Keratinocyte (primary cell): Measurements from ENCODE around the gene CPTP. TPM values are rescaled to one million over a fixed set of nuclear protein-coding genes. Genes with fewer than 3 reads are reported as not detected.

Experiments used
- DNase-seq: peaks from one replicate; pipeline ENCODE4 v3.0.0-alpha.2; 2011; ENCODE audit warnings: low read depth, missing footprints, low spot score
- FAIRE-seq: peaks from 2 replicates; lab custom pipeline; 2011; peaks lifted over from hg19 to GRCh38; lab: Jason Lieb, UNC
- H2AFZ ChIP-seq: 2 replicates; pipeline ENCODE4 v1.6.0; 2012; ENCODE audit warnings: low read length, control low read depth, inconsistent platforms; ENCODE audit not compliant: control insufficient read depth
- H3K27ac ChIP-seq: 2 replicates; pipeline ENCODE4 v1.5.1; 2011; ENCODE audit warnings: low read length; ENCODE audit not compliant: control insufficient read depth, insufficient read depth
- H3K27me3 ChIP-seq: 3 replicates; pipeline ENCODE4 v1.6.0; 2011; ENCODE audit warnings: low read length; ENCODE audit not compliant: control insufficient read depth, insufficient read depth; ENCODE audit errors: extremely low read depth
- H3K36me3 ChIP-seq, 2 experiments: 2 replicates in 1 of 2; 3 replicates in 1 of 2; pipeline ENCODE4 v1.5.1; 2011; ENCODE audit warnings: low read length in 2 of 2, mild to moderate bottlenecking in 1 of 2; ENCODE audit not compliant: control insufficient read depth in 2 of 2, insufficient read depth in 2 of 2; ENCODE audit errors: extremely low read depth in 1 of 2
- H3K4me1 ChIP-seq: 3 replicates; pipeline ENCODE4 v1.5.1; 2011; ENCODE audit warnings: low read length; ENCODE audit not compliant: control insufficient read depth, insufficient read depth; ENCODE audit errors: extremely low read depth
- H3K4me2 ChIP-seq: 3 replicates; pipeline ENCODE4 v1.6.0; 2011; ENCODE audit warnings: low read depth, low read length; ENCODE audit not compliant: control insufficient read depth, insufficient read depth; ENCODE audit errors: extremely low read depth
- H3K4me3 ChIP-seq, 3 experiments: fragments of 200-600 bp in 1 of 3; sonication (generic) in 1 of 3; 2 replicates in 2 of 3; 3 replicates in 1 of 3; pipeline ENCODE4 v1.5.1; 2011 to 2016; ENCODE audit warnings: low read length in 3 of 3, mild to moderate bottlenecking in 3 of 3, control low read depth in 2 of 3, inconsistent platforms in 1 of 3, low read depth in 1 of 3, mixed read lengths in 1 of 3, mixed run types in 1 of 3, moderate library complexity in 1 of 3; ENCODE audit not compliant: control insufficient read depth in 2 of 3, insufficient read depth in 2 of 3; ENCODE audit errors: extremely low read depth in 1 of 3
- H3K79me2 ChIP-seq: 2 replicates; pipeline ENCODE4 v1.6.0; 2012; ENCODE audit warnings: low read length; ENCODE audit not compliant: control insufficient read depth, insufficient read depth
- H3K9ac ChIP-seq: 3 replicates; pipeline ENCODE4 v1.6.0; 2011; ENCODE audit warnings: low read length; ENCODE audit not compliant: control insufficient read depth, insufficient read depth; ENCODE audit errors: extremely low read depth
- H3K9me1 ChIP-seq: 3 replicates; pipeline ENCODE4 v1.6.0; 2011; ENCODE audit warnings: low read length; ENCODE audit not compliant: control insufficient read depth, insufficient read depth; ENCODE audit errors: extremely low read depth
- H3K9me3 ChIP-seq: 2 replicates; pipeline ENCODE4 v1.5.1; 2012; ENCODE audit warnings: low read depth, low read length; ENCODE audit not compliant: control insufficient read depth
- H4K20me1 ChIP-seq: 3 replicates; pipeline ENCODE4 v1.6.0; 2011; ENCODE audit warnings: low read length; ENCODE audit not compliant: control insufficient read depth, insufficient read depth; ENCODE audit errors: extremely low read depth
- EZH2 ChIP-seq: IDR thresholded peaks from one replicate; pipeline ENCODE4 v1.6.1; 2012; ENCODE audit warnings: inconsistent platforms, mild to moderate bottlenecking, low read length, moderate library complexity
- dilution Hi-C: fragments of 300-500 bp; cut with MboI; formaldehyde crosslinking; loops from one replicate; pipeline ENCODE4 v1.7.0; 2020; ENCODE audit warnings: low sequenced_read_pairs; ENCODE audit not compliant: extremely low pct_ligation_motif_present
- polyA plus RNA-seq, 5 experiments: library from polyadenylated mRNA; depleted of rRNA in 3 of 5; stranded (reverse) in 3 of 5; stranded (forward) in 1 of 5; unstranded in 1 of 5; fragments of >200 nt; gene quantifications; 1 replicate in 1 of 5; 2 replicates in 3 of 5; 3 replicates in 1 of 5; pipeline versions ENCODE4 v1.2.1 to v1.2.3, GENCODE V29; 2011 to 2012; ENCODE audit warnings: missing spikeins in 2 of 5, low read depth in 1 of 5, low replicate concordance in 1 of 5
- TF ChIP-seq, protein P1 (sequence below), 3 experiments: IDR thresholded peaks in 1 of 3; conservative IDR thresholded peaks in 1 of 3; optimal IDR thresholded peaks in 1 of 3; 2 replicates in 2 of 3; 3 replicates in 1 of 3; pipeline versions ENCODE3 to v1.5.1; 2011; ENCODE audit warnings: low read length in 3 of 3, mild to moderate bottlenecking in 3 of 3, moderate library complexity in 2 of 3, control low read depth in 1 of 3, inconsistent platforms in 1 of 3; ENCODE audit not compliant: insufficient read depth in 2 of 3; ENCODE audit errors: extremely low read depth in 1 of 3

The CPTP gene
- polyA plus RNA-seq, 1 donor (not counting 4 experiments of a cell fraction or from before 2014, with no cell fraction given), result 5.8 TPM

DNA sequence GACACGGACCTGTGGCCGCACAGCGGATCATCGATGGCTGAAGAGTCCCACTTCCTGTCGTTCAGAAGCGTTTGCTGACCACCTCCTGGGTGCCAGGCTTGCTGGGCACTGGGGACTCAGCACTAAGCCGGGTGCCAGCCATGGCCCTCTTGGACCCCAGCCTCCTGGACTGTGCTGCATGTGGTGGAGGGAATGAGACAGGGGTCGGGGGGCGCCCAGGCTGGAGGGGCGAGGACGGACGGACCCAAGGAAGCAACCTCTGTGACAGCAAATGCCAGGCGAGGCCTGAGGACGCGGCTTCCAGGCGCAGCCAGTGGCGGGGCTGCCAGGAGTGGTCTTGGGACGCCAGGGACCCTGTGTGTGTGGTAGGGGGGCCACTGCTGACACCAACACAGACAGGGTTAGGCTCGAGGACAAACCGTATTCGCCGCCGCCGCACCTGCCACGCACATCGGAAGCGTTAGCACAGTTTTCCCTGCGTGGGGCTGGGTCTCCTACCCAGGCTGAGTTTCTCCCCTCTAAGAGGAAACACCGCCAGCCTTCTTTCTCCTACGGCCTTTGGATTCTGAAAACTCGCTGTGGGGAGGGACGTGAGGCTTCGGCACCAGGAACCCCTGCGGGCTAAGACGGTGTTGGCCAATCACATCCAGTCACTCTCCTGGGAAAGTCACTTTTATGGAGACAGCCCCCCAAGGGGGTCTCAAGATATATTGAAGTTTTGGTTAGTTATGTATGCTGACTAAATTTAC, 36.8 kb downstream of the CPTP start:
- Histone ChIP-seq H2AFZ (no peak overlapping the region), H3K27me3 (no peaks in the 10 kb centered on the region), H3K79me2 (no peaks in the 10 kb centered on the region), H3K4me2 (no peak overlapping the region), H3K9ac (no peak overlapping the region), H3K4me1 (peaks cover 25% of the 10 kb centered on the region), H3K4me3 (no peak overlapping the region), H3K9me1 (no peaks in the 10 kb centered on the region), H4K20me1 (no peaks in the 10 kb centered on the region), H3K36me3 (no peaks in the 10 kb centered on the region), H3K9me3 (no peaks in the 10 kb centered on the region), H3K27ac (no peak overlapping the region)
- TF ChIP-seq, protein P1, sequence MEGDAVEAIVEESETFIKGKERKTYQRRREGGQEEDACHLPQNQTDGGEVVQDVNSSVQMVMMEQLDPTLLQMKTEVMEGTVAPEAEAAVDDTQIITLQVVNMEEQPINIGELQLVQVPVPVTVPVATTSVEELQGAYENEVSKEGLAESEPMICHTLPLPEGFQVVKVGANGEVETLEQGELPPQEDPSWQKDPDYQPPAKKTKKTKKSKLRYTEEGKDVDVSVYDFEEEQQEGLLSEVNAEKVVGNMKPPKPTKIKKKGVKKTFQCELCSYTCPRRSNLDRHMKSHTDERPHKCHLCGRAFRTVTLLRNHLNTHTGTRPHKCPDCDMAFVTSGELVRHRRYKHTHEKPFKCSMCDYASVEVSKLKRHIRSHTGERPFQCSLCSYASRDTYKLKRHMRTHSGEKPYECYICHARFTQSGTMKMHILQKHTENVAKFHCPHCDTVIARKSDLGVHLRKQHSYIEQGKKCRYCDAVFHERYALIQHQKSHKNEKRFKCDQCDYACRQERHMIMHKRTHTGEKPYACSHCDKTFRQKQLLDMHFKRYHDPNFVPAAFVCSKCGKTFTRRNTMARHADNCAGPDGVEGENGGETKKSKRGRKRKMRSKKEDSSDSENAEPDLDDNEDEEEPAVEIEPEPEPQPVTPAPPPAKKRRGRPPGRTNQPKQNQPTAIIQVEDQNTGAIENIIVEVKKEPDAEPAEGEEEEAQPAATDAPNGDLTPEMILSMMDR (optimal IDR thresholded peaks at IDR 0.05 in 1 of 3, IDR thresholded peaks at IDR 0.05 in 1 of 3, conservative IDR thresholded peaks at IDR 0.05 in 1 of 3; ENCODE audit: extremely low read depth in 1 of 3, insufficient read depth in 2 of 3, low read length in 3 of 3), result no peak
- TF ChIP-seq EZH2, result no peak
- DNase-seq, result no peak
- dilution Hi-C loops, result no loop called here
- FAIRE-seq, result no peak

DNA sequence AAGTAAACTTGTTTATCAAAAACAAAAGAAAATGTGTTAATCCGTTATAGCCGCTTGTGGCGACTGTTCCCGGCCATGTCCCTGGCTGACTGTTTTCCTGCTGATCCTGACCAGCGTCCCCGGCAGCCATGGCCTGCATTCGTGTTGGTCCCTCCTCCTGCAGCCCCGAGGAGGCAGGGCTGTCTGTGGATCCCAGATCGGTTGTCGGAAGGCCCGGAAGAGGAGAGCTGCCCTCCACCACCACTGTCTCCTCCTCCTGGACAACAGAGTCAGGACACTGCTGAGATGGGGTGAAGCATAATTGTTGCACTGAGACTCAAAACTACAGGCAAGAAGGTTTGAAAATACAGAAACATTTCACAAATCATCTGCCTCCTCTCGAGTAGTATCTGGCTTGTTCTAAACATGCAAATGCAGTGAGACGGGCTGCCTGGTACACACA, 37.4 kb downstream of the CPTP start:
- Histone ChIP-seq H3K27ac (no peak overlapping the region), H3K4me1 (peaks cover 25% of the 10 kb centered on the region), H3K4me2 (no peak overlapping the region), H3K9me3 (peaks cover 3% of the 10 kb centered on the region), H3K27me3 (no peaks in the 10 kb centered on the region), H3K9me1 (no peaks in the 10 kb centered on the region), H3K9ac (no peak overlapping the region), H3K36me3 (no peaks in the 10 kb centered on the region), H3K79me2 (no peaks in the 10 kb centered on the region), H2AFZ (no peak overlapping the region), H3K4me3 (no peak overlapping the region), H4K20me1 (no peaks in the 10 kb centered on the region)
- dilution Hi-C loops, result no loop called here
- TF ChIP-seq, protein P1 (optimal IDR thresholded peaks at IDR 0.05 in 1 of 3, IDR thresholded peaks at IDR 0.05 in 1 of 3, conservative IDR thresholded peaks at IDR 0.05 in 1 of 3; ENCODE audit: extremely low read depth in 1 of 3, insufficient read depth in 2 of 3, low read length in 3 of 3), result no peak
- TF ChIP-seq EZH2, result no peak
- DNase-seq (no peak), FAIRE-seq (no peak)
